ENCODE data around the gene KRT20. TPM values are rescaled to one million over a fixed set of nuclear protein-coding genes. Genes with fewer than 3 reads are reported as not detected.

KRT20 gene
- total and polyA plus RNA-seq, 4 donors = not detected

- TF ChIP-seq ZBTB33 (IDR thresholded peaks at IDR 0.05) = no peak
- TF ChIP-seq REST (IDR thresholded peaks at IDR 0.05) = no peak
- TF ChIP-seq CTCF (IDR thresholded peaks at IDR 0.05; ENCODE audit: low read depth, low read length, missing input control) = no peak
- TF ChIP-seq FOXA2 (IDR thresholded peaks at IDR 0.05) = no peak
- TF ChIP-seq TAF1 (conservative IDR thresholded peaks at IDR 0.05) = no peak
- H3K9ac ChIP-seq (ENCODE audit: low read depth in 1 of 2, low read length in 2 of 2) = no peak overlapping the region
- no peaks in the 10 kb centered on the region for H3K4me1 ChIP-seq (ENCODE audit: control insufficient read depth in 4 of 4, insufficient read depth in 4 of 4, low read length in 3 of 4)
- no peak overlapping the region for H3K27ac ChIP-seq (ENCODE audit: low read depth in 1 of 2, low read length in 2 of 2)
- H3K4me3 ChIP-seq (ENCODE audit: low read depth in 1 of 3, low read length in 3 of 3) = no peak overlapping the region
- H3K36me3 ChIP-seq (ENCODE audit: control insufficient read depth in 4 of 4, insufficient read depth in 3 of 4, low read depth in 1 of 4, low read length in 3 of 4) = no peaks in the 10 kb centered on the region
- 48% methylated on average over 39 of the region's 39 CpGs for WGBS
- DNase-seq (ENCODE audit: low spot score) = no peak
- H3K9me3 ChIP-seq (ENCODE audit: control insufficient read depth in 4 of 4, low read length in 3 of 4) = no peaks in the 10 kb centered on the region
- H3K27me3 ChIP-seq (ENCODE audit: control insufficient read depth in 4 of 4, insufficient read depth in 4 of 4, low read length in 3 of 4) = peaks cover 0 to 6% (median 1%) of the 10 kb centered on the region in 4 donors
These were observed 21.9 kb downstream of the KRT20 start for GRCh38 chr17:40862985-40863733.

- H3K27me3 ChIP-seq (ENCODE audit: control insufficient read depth in 4 of 4, insufficient read depth in 4 of 4, low read length in 3 of 4) = peaks cover 0 to 6% (median 1%) of the 10 kb centered on the region in 4 donors
- no peaks in the 10 kb centered on the region for H3K36me3 ChIP-seq (ENCODE audit: control insufficient read depth in 4 of 4, insufficient read depth in 3 of 4, low read depth in 1 of 4, low read length in 3 of 4)
- no peak overlapping the region for H3K9ac ChIP-seq (ENCODE audit: low read depth in 1 of 2, low read length in 2 of 2)
- 52% methylated on average over 2 of the region's 2 CpGs for WGBS
- no peak for DNase-seq (ENCODE audit: low spot score)
- no peaks in the 10 kb centered on the region for H3K4me1 ChIP-seq (ENCODE audit: control insufficient read depth in 4 of 4, insufficient read depth in 4 of 4, low read length in 3 of 4)
- no peaks in the 10 kb centered on the region for H3K9me3 ChIP-seq (ENCODE audit: control insufficient read depth in 4 of 4, low read length in 3 of 4)
- no peak overlapping the region for H3K4me3 ChIP-seq (ENCODE audit: low read depth in 1 of 3, low read length in 3 of 3)
- H3K27ac ChIP-seq (ENCODE audit: low read depth in 1 of 2, low read length in 2 of 2) = no peak overlapping the region
- TF ChIP-seq EGR1 (IDR thresholded peaks at IDR 0.05; ENCODE audit: low read depth in 2 of 2) (no peak), SP1 (IDR thresholded peaks at IDR 0.05) (no peak), ZBTB33 (IDR thresholded peaks at IDR 0.05) (no peak), FOXA1 (IDR thresholded peaks at IDR 0.05) (no peak), TAF1 (conservative IDR thresholded peaks at IDR 0.05) (no peak), CTCF (IDR thresholded peaks at IDR 0.05; ENCODE audit: low read depth, low read length, missing input control) (no peak), GABPA (IDR thresholded peaks at IDR 0.05 in 1 of 2, conservative IDR thresholded peaks at IDR 0.05 in 1 of 2) (no peak), HNF4A (conservative IDR thresholded peaks at IDR 0.05) (no peak), NR2F2 (IDR thresholded peaks at IDR 0.05) (no peak), RXRA (IDR thresholded peaks at IDR 0.05) (no peak), MAX (IDR thresholded peaks at IDR 0.05) (no peak), FOXA2 (IDR thresholded peaks at IDR 0.05) (no peak), HNF4G (IDR thresholded peaks at IDR 0.05) (no peak), RAD21 (IDR thresholded peaks at IDR 0.05) (no peak), JUND (IDR thresholded peaks at IDR 0.05) (no peak), ATF3 (IDR thresholded peaks at IDR 0.05) (no peak)
These were observed 25.5 kb downstream of the KRT20 start for GRCh38 chr17:40859536-40859935.
